NCI-H446 (cell line): ENCODE data around the gene CACNA1C.
A peak's percentile ranks its signal among the peaks of the same experiment; 100 is the strongest.
"Not testable (repeated sequence)": the region's sequence is repeated elsewhere in the genome, so short reads cannot be mapped to it uniquely, and the experiment has no call there.

ENCODE experiments used
- DNase-seq, 2 experiments: peaks; one replicate each; lab custom pipeline; 2025; lab: John Stamatoyannopoulos, UW

Gene CACNA1C

DNA sequence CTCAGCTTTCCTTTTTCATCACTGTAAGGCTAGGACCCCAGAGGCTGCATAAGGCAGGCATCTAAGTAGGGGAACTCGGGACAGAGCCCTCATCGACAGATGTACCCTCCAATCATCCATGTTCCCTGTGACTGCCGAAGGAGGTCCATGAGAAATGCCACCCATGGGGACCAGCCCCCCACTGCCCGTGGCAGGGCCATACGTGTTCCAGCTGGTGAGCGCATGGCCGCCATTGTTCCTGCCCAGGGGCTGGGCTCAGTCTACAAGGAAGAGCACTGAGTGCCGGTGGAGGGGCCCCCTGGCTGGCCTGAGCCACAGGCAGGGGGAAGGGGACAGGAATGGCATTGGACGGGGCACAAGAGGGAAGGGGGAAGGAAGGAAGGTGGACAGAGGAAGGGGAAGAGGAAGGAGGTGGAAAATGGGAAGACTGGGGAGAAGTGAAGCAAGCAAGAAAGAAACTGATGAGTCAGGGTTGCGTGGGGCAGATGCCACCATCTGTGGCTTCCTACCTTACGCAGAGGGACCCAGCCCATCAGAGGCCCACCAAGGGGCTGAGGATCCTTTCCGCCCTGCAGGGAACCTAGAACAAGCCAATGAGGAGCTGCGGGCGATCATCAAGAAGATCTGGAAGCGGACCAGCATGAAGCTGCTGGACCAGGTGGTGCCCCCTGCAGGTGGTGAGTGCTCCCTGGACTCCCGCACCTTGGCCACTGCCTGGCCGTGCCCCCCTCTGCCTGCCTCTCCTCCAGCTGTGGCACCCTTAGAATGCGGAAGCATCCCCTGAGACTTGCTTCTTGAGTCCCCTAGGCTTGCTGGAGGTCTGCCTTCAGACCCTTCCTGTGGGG is 621.4 kb downstream of the CACNA1C start:
- no peak for DNase-seq

DNA sequence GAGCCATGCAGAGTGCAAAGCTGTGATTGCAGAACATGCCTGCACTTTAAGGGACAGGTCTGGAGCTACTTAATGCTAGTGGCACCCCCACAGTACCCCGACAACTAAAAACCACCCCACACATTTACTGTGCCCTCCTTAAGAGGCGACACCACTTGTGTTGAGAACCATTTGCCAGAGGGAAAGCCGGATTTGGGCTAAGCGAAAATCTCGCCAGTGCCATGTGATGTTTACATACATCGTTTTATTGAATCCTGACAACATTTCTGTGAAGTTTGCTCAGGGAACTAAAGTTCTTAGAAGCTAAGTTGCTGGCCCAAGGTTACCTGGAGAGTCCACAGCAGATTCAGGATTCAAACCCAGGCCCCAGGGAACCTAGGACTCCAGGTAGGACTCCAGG is 623.0 kb downstream of the CACNA1C start:
- no peak for DNase-seq

DNA sequence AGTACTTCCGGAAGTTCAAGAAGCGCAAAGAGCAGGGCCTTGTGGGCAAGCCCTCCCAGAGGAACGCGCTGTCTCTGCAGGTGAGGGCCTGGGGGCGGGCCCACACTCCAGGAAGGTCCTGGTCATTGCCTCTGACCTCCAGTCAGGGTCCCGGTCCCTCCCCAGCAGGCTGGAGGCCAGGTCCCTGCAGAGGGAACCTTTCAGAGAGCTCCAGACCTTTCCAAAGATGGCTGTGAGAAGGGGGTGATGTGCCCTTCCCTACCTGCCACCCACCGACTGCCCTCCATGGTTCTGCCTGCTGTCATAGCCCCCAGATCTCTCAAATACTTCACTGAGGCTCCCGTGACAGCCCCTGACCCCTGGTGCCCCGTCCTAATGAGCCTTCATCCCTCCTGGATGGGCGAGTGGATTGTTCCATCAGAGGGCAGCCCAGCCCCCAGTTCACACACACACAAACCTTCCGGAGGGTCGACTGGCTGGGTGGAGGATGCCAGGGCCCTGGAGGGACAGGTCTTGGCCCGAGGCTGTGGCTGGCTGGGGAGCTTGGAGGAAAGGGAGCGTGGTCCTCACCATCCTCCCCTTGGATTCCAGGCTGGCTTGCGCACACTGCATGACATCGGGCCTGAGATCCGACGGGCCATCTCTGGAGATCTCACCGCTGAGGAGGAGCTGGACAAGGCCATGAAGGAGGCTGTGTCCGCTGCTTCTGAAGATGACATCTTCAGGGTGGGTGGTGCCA is 624.5 kb downstream of the CACNA1C start:
- no peak for DNase-seq

DNA sequence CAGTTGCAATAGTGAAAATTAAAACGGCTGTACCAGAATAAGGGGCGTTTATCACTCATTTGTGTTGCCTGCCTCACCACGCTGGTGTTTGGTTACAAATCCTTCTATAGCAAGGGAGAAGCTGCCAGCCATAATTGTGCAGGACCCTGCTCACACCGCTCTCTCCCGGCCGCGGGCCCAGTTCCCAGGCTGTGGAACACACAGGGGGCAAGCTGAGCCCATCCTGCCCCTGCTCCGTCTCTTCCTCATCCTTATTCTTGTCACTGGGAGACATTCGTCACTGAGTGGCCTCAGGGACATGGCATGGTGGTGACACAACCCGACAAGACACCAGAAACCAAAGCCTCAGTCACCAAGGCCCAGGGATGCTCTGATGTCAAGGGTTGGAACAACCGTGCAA is 625.6 kb downstream of the CACNA1C start:
- DNase-seq = no peak

DNA sequence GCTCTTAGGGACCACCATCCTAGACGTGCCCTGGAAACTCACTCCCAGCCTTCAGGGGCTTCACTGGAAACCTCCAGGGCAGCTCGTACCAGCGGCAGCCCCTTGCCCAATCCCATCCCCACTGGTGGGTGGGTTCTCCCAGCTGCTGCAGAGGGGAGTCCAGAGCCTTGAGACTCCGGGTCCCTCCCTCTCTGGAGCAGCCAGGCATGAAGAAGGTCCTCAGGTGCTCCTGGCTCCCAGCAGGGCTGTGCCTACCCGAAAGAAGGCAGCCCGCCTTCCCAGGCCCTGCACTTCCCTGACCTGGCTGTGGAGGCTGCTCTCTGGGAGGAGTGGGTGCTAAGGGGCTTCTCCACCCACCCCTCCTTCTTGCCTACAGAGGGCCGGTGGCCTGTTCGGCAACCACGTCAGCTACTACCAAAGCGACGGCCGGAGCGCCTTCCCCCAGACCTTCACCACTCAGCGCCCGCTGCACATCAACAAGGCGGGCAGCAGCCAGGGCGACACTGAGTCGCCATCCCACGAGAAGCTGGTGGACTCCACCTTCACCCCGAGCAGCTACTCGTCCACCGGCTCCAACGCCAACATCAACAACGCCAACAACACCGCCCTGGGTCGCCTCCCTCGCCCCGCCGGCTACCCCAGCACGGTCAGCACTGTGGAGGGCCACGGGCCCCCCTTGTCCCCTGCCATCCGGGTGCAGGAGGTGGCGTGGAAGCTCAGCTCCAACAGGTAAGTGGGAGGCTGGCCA is 626.5 kb downstream of the CACNA1C start:
- DNase-seq = no peak

DNA sequence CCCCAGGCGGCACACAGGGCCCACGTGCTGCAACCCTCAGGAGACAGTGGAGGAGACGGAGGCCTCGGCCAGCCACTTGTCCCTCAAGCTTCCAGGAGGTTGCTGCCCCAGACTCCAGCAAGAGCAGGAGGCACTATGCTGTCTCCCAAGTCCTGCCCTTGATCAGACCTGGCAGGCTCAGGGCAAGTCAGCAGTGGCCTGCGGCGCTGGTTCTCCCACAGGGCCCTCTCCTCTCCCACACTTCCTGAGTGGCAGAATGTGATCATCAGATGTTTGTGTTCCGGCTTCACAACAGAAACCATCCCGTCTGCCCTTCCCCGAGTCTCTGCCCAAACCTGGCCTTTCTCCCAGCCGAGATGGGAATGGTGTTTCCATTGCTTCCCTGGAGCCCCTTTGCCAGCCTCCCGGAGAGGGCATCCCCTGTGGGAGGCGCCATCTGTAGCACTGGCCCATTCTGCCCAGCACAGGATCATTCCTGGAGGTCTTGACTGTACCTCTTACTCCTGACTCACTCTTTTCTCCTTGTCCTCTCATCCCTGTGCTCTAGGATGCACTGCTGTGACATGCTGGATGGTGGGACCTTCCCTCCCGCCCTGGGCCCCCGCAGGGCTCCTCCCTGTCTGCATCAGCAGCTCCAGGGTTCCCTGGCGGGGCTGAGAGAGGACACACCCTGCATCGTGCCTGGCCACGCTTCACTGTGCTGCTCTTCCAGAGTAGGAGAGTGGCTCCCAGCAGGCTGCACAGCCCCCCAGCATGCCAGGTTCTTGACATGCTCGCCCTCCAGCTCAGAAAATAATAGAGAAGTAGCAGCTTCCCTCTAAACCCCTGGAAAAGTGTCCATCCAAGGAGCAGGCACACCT is 627.3 kb downstream of the CACNA1C start:
- no peak for DNase-seq

DNA sequence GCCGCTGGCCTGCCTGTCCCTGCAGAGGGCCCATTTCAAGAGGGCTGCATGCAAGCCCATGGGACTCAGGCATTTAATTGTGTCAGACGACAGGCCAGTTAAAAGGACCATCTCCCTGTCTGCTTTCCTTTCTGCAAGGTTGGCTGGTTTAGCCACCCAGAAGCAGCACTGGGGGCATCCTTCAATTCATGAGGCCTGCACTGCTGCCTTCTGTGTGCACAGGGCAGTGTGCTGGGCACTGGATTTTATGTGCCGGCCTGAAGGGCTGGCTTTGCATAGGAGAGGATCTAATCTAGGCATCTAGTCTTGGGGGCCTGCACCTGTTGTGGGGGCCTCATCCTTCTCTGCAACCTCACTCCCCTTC is 627.9 kb downstream of the CACNA1C start:
- no peak for DNase-seq

DNA sequence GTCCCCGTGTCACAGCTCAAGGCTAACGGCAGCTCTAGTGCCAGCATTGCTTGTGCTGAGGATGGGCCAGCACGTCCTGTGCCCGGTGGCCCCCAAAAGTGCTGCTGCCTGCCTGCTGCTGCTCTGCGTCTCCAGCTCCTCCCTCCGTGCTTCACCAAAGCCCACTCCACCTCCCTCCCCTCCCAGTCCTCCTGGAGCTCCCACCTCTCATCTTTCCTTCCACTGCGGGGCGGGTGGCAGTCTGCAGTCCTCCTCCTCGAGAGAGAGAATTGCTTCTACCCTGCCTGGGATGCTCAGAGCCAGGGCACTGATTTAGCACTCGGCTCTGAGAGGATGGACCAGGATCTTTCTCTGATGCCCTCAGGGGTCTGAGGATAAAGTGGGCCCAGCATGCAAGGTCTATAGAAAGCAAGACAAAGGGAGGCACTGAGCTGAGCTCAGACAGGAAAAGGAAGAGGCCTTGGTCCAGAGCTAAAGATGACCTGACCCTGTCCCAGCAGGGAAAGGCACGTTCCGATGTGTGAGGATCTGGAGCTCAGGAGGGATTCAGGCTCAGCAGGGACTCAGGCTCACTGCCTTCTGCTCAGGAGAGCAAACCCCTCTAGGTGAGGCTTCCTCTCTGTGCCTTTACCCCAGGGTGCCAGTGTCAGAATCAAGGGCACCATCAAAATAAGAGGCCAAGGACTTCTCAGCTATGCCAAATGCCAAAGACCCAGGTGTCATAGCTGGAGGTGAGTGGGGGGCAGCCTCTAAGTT is 628.8 kb downstream of the CACNA1C start:
- DNase-seq = no peak

DNA sequence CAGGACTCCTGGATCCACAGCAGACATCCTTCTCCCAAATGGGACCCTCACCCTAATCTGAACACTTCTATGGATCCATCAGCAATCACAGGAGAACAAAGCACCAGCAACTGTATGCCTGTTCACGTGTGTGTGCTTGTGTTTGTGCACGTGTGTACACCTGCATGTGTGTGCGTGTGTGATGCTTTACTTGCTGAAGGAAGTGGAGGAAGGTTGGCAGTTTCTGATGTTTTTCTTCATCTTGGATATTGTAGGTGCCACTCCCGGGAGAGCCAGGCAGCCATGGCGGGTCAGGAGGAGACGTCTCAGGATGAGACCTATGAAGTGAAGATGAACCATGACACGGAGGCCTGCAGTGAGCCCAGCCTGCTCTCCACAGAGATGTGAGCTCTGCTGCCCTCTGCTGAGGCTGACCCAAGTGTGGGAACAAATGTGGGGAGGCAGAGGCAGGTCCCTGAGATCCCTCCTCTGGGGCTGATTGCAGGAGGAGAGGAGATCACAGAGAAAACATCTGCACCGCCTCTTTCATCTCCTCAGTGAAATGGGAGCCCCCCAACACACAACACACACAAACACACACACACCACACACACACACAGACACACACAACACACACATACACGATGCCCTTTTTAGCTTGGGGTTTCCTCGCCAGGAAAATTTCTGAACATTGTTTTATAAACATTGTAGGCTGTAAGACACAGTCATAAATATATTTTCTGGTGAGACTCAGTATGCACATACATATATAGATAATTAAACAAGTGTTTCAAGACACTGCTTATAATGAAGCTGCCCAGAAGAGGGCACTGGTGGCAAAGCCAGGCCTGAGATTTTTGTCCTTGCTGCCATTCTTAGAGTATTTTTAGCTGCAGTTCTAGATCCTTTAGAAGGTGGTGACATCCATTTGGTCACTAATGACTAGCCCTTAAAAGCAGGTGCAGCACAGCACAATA is 629.8 kb downstream of the CACNA1C start:
- peak in 1 of 2 experiments; percentile 47 for DNase-seq

DNA sequence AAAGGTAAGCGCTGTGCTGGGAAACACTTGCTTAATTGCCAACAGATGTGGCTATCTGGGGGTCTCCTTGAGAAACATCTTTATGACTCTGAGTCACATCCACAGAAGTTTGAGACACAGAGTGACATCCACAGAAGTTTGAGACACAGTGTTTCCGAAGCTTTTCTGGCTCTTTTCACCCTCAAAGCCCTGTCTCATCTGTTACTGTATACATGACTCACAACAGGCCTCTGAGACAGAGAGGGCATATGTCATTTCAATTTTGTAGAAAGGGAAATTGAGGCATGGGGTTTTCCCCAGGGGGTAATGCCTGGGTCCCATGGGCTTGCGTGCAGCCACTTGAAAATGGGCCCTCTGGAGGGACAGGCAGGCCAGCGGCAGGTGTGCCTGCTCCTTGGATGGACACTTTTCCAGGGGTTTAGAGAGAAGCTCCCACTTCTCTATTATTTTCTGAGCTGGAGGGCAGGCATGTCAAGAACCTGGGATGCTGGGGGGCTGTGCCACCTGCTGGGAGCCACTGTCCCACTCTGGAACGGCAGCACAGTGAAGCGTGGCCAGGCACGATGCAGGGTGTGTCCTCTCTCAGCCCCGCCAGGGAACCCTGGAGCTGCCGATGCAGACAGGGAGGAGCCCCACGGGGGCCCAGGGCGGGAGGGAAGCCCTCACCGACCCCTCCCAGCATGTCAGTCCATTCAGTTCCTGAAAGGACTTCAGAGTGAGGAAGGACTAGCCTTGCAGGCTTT is 630.7 kb downstream of the CACNA1C start:
- no peak for DNase-seq

DNA sequence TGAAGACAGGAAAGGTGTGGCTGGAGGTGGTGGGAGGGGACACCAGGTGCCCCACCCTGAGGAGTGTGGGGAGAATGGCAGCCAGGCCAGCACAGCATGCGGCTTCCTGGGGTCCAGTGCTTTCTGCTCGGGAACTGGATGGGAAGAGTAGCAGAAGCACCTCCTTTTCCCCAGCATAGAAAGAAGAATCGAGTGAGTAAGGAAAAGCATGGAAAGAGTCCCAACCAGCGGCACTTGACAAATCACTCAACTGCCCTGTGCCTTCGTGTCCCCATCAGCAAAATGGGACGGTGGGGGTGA is 631.2 kb downstream of the CACNA1C start:
- DNase-seq = not testable (repeated sequence)

DNA sequence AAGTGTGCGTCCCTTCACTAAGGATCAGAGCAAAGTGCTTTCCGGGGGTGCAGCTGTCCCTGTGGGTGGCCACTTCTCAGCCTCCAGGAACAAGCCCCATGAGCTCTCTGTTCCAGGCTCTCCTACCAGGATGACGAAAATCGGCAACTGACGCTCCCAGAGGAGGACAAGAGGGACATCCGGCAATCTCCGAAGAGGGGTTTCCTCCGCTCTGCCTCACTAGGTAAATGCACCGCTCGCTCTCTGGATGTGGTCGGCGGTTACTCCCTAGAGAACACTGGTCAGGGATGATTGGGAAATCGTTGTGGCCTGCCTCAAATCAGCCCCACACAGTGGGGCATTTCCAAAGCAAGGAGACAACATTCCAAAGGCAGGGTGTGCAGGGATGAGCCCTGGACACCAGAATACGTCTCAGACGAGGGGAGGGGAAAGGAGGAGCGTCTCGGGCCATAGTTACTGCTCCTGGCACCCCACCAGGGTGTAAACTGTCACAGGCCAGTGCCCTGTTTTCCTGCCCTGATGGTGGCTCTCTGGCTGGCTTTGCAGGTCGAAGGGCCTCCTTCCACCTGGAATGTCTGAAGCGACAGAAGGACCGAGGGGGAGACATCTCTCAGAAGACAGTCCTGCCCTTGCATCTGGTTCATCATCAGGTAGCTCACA is 633.0 kb downstream of the CACNA1C start:
- not testable (repeated sequence) for DNase-seq

DNA sequence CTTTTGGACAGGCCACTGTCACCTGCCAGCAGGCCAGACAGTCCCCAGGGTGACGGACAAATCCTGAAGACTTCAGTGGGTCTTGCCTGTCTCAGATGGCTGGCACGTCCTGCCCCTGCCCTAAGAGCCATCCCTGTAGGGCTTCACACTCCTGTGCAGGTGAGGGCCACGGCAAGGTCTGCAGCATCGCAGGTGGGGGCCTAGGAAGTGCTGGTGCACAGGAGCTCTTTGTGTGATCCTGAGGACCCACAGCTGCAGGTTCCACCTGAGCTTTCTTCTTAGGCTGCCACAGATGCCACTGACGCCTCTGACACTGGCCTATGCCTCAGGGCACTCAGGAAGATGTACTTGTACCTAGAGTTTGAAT is 633.5 kb downstream of the CACNA1C start:
- DNase-seq = no peak

DNA sequence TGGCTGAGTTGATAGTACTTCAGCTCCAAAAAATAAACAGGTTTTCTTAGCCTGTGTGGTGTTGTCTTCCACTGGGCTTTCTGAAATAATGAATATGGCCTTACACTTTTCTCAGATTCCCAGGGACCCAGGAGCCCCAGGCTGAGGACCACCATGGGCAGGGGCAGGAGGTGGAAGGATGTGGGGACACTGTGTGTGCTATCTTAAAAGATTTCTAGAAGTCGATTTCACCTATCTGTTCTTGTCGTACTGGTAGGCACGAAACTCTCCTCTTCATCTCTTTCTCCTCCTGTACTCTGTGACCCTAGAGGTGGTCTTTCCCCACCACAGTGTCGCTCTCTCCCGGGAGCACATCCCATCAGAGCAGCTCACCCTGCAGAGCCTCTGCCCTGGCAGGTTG is 634.3 kb downstream of the CACNA1C start:
- DNase-seq = no peak

DNA sequence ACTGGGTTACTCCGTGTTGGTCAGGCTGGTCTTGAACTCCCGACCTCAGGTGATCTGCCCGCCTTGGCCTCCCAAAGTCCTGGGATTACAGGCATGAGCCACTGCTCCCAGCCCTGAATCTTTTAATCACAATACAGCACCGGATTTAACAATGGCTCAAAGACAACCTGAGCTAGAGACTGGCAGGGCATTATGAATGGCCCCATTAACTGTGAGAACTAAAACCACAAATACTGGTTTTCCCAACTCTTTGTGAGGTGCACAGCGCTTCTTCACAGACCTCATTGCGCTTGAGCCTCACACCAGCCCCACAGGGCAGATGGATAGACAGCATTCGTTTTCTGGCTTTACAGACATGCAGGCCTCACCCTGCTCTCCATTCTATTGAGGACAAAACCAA is 634.9 kb downstream of the CACNA1C start:
- no peak for DNase-seq

DNA sequence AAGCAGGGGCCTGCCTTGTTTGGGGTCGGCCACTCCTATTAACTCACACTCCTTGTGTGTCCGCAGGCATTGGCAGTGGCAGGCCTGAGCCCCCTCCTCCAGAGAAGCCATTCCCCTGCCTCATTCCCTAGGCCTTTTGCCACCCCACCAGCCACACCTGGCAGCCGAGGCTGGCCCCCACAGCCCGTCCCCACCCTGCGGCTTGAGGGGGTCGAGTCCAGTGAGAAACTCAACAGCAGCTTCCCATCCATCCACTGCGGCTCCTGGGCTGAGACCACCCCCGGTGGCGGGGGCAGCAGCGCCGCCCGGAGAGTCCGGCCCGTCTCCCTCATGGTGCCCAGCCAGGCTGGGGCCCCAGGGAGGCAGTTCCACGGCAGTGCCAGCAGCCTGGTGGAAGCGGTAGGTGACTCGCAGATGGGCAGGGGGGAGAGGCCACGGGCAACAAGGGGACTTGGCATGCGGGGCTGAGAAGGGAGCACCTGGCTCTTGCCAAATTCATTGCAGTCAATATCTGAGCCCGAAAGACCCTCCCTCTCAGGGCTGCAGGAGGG is 635.7 kb downstream of the CACNA1C start:
- no peak for DNase-seq

DNA sequence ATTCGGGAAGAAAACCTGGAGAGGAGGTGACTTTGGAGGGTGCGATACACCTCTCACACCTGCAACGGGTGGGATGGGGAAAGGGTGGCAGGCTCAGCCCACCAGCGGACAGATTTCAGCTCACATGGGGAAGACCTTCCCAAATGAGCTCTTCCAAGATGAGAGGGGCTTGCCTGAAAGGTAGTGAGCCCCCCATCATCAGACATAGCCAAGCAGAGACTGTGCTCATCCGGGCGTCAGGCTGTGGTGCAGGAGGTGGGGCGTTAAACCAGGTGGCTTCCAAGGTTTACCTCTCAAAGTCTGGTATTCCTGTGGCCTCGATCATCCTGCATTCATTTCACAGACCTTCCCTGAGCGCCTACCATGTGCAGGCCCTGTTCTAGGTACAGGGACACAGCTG is 636.6 kb downstream of the CACNA1C start:
- DNase-seq = no peak

DNA sequence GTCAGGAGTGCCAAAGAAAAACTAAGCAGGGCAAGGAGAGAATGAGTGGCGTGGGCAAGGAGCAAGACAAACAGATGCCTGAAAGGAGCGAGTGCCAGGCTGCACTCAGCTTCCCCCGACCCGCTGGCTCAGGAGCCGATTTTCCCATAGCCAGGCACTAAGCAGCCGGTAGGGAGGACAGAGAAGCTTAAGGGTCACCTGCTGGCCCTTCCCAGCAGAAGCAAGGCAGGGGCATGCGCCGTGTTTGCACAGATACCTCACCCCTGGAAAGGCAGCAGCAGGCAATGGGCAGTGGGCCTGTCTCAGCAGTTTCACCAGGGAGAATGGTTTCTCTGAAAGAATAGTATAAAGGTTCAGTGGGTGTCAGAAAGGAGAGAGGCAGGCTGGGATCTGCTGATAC is 637.1 kb downstream of the CACNA1C start:
- DNase-seq = no peak
